Measurements from ENCODE around the gene UCP3.

Gene UCP3

GRCh38 chr11:74001822-74002286 is 7.0 kb downstream of the UCP3 start:
- no peak overlapping the region for H3K4me3 ChIP-seq (ENCODE audit: control insufficient read depth, low read depth, low read length)
- no peak for DNase-seq (ENCODE audit: low read depth)
- TF ChIP-seq, protein P1, sequence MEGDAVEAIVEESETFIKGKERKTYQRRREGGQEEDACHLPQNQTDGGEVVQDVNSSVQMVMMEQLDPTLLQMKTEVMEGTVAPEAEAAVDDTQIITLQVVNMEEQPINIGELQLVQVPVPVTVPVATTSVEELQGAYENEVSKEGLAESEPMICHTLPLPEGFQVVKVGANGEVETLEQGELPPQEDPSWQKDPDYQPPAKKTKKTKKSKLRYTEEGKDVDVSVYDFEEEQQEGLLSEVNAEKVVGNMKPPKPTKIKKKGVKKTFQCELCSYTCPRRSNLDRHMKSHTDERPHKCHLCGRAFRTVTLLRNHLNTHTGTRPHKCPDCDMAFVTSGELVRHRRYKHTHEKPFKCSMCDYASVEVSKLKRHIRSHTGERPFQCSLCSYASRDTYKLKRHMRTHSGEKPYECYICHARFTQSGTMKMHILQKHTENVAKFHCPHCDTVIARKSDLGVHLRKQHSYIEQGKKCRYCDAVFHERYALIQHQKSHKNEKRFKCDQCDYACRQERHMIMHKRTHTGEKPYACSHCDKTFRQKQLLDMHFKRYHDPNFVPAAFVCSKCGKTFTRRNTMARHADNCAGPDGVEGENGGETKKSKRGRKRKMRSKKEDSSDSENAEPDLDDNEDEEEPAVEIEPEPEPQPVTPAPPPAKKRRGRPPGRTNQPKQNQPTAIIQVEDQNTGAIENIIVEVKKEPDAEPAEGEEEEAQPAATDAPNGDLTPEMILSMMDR (IDR thresholded peaks at IDR 0.05; ENCODE audit: control insufficient read depth, insufficient read depth, low read depth, low read length, missing control alignments): no peak

- TF ChIP-seq, protein P1 (IDR thresholded peaks at IDR 0.05; ENCODE audit: control insufficient read depth, insufficient read depth, low read depth, low read length, missing control alignments): no peak
- H3K4me3 ChIP-seq (ENCODE audit: control insufficient read depth, low read depth, low read length): no peak overlapping the region
- DNase-seq (ENCODE audit: low read depth): no peak
These were observed 8.4 kb downstream of the UCP3 start for GRCh38 chr11:74000307-74001133.

- H3K4me3 ChIP-seq (ENCODE audit: control insufficient read depth, low read depth, low read length): no peak overlapping the region
- no peak for DNase-seq (ENCODE audit: low read depth)
- TF ChIP-seq, protein P1 (IDR thresholded peaks at IDR 0.05; ENCODE audit: control insufficient read depth, insufficient read depth, low read depth, low read length, missing control alignments): no peak
These were observed 9.1 kb downstream of the UCP3 start for GRCh38 chr11:73999581-74000306.

GRCh38 chr11:73998846-73999575 is 9.9 kb downstream of the UCP3 start:
- TF ChIP-seq, protein P1 (IDR thresholded peaks at IDR 0.05; ENCODE audit: control insufficient read depth, insufficient read depth, low read depth, low read length, missing control alignments): no peak
- no peak overlapping the region for H3K4me3 ChIP-seq (ENCODE audit: control insufficient read depth, low read depth, low read length)
- no peak for DNase-seq (ENCODE audit: low read depth)

GRCh38 chr11:73997120-73997770 is 11.6 kb downstream of the UCP3 start:
- TF ChIP-seq, protein P1 (IDR thresholded peaks at IDR 0.05; ENCODE audit: control insufficient read depth, insufficient read depth, low read depth, low read length, missing control alignments): no peak
- DNase-seq (ENCODE audit: low read depth): no peak
- H3K4me3 ChIP-seq (ENCODE audit: control insufficient read depth, low read depth, low read length): no peak overlapping the region
